Erythroblast (primary cell): ENCODE measurements around the gene MMEL1.

Experiments used
- GATA1 ChIP-seq: IDR thresholded peaks from 2 replicates; pipeline ENCODE4 v1.6.1; 2011; ENCODE audit warnings: low read depth, mild to moderate bottlenecking, control low read depth, low read length, moderate library complexity
- POLR2A ChIP-seq: IDR thresholded peaks from 2 replicates; pipeline ENCODE4 v1.6.1; 2011; ENCODE audit warnings: mild to moderate bottlenecking, low read length

DNA sequence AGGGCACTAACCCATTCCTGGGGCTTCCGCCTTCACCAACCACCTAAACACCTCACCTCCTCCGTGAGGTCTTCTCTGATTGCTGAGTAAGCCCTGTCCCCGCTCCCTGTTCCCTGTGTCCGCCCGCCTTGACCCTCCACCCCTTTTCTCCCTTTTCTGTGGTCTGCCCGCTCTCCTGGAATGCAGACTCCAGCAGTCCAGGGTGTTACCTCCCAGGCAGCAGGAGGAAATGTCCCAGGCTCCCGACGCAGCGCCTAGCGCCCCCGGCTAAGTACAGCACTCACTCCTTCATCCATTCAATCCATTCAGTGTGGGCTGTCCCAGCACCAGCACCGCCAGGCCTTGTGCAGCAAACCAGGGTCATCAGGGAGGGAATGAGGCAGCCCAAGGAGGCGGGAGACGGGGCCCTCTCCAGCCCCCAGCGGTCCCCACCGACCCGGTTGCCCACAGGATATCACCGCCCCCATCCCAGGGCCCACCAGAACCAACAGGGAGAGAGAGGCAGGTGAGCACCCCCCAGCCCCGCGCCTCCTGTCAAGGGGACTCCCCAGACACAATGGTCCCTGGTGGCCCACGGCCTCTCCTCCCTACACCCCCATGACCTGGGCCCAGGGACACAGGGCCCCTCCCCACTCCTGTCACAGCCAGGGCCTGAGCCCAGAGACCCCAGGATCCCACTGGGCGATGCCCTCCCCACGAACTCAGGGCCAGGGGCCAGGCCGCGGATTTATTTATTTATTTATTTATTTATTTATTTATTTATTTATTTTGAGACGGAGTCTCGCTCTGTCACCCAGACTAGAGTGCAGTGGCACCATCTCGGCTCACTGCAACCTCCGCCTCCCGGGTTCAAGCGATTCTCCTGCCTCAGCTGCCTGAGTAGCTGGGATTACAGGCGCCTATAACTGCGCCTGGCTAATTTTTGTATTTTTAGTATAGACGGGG lies 66.4 kb downstream of the MMEL1 start:
- TF ChIP-seq POLR2A (no peak), GATA1 (no peak)
